Measurements from ENCODE around the gene KLF6.
"Not testable (repeated sequence)": the region's sequence is repeated elsewhere in the genome, so short reads cannot be mapped to it uniquely, and the experiment has no call there.

KLF6 gene

GRCh38 chr10:3734111-3734510 lies 50.9 kb downstream of the KLF6 start:
- Histone ChIP-seq H3K27me3 (ENCODE audit: insufficient read depth, low read length) (no peaks in the 10 kb centered on the region; the same call in 1 of the 2 replicates), H3K4me2 (ENCODE audit: low read length) (no peak overlapping the region), H3K4me1 (ENCODE audit: insufficient read depth, low read length, severe bottlenecking) (no peaks in the 10 kb centered on the region), H3K79me2 (ENCODE audit: insufficient read depth, low read length) (no peaks in the 10 kb centered on the region), H3F3A (ENCODE audit: insufficient read depth, low read length) (no peaks in the 10 kb centered on the region), H3K9me3 (ENCODE audit: low read length) (no peaks in the 10 kb centered on the region), H3K9ac (ENCODE audit: low read length) (no peak overlapping the region), H3K36me3 (ENCODE audit: insufficient read depth, low read length) (no peaks in the 10 kb centered on the region), H3K9me2 (ENCODE audit: low read depth, low read length) (no peaks in the 10 kb centered on the region), H2AFZ (ENCODE audit: low read length) (no peak overlapping the region), H4K20me1 (ENCODE audit: insufficient read depth, low read length) (no peaks in the 10 kb centered on the region), H3K4me3 (ENCODE audit: low read depth, low read length, poor library complexity, severe bottlenecking) (no peak overlapping the region), H3K27ac (ENCODE audit: low read depth, low read length, poor library complexity, severe bottlenecking) (no peak overlapping the region)
- TF ChIP-seq EZH2 (IDR thresholded peaks at IDR 0.05; ENCODE audit: borderline replicate concordance, low read length), result no peak
- no peak for TF ChIP-seq CTCF (IDR thresholded peaks at IDR 0.05; ENCODE audit: low read length)

- H3K36me3 ChIP-seq (ENCODE audit: insufficient read depth, low read length); H3K9me3 ChIP-seq (ENCODE audit: low read length); H2AFZ ChIP-seq (ENCODE audit: low read length); H3K4me2 ChIP-seq (ENCODE audit: low read length); H3K27ac ChIP-seq (ENCODE audit: low read depth, low read length, poor library complexity, severe bottlenecking); H3K4me3 ChIP-seq (ENCODE audit: low read depth, low read length, poor library complexity, severe bottlenecking); H3K79me2 ChIP-seq (ENCODE audit: insufficient read depth, low read length); H4K20me1 ChIP-seq (ENCODE audit: insufficient read depth, low read length); H3K9ac ChIP-seq (ENCODE audit: low read length); H3F3A ChIP-seq (ENCODE audit: insufficient read depth, low read length); H3K9me2 ChIP-seq (ENCODE audit: low read depth, low read length); H3K4me1 ChIP-seq (ENCODE audit: insufficient read depth, low read length, severe bottlenecking); H3K27me3 ChIP-seq (ENCODE audit: insufficient read depth, low read length): not testable (repeated sequence)
Measured at GRCh38 chr10:3732183-3732582, 52.8 kb downstream of the KLF6 start.

GRCh38 chr10:3729397-3729976 lies 55.5 kb downstream of the KLF6 start:
- no peaks in the 10 kb centered on the region for H3K36me3 ChIP-seq (ENCODE audit: insufficient read depth, low read length)
- H3K4me2 ChIP-seq (ENCODE audit: low read length), result no peak overlapping the region
- H3K27me3 ChIP-seq (ENCODE audit: insufficient read depth, low read length), result no peaks in the 10 kb centered on the region; the same call in 1 of the 2 replicates
- H3K9ac ChIP-seq (ENCODE audit: low read length), result no peak overlapping the region
- H4K20me1 ChIP-seq (ENCODE audit: insufficient read depth, low read length), result no peaks in the 10 kb centered on the region
- no peaks in the 10 kb centered on the region for H3K9me2 ChIP-seq (ENCODE audit: low read depth, low read length)
- H3F3A ChIP-seq (ENCODE audit: insufficient read depth, low read length), result no peaks in the 10 kb centered on the region
- no peak overlapping the region for H2AFZ ChIP-seq (ENCODE audit: low read length)
- no peaks in the 10 kb centered on the region for H3K79me2 ChIP-seq (ENCODE audit: insufficient read depth, low read length)
- H3K27ac ChIP-seq (ENCODE audit: low read depth, low read length, poor library complexity, severe bottlenecking), result no peak overlapping the region
- H3K9me3 ChIP-seq (ENCODE audit: low read length), result no peaks in the 10 kb centered on the region
- no peak overlapping the region for H3K4me3 ChIP-seq (ENCODE audit: low read depth, low read length, poor library complexity, severe bottlenecking)
- H3K4me1 ChIP-seq (ENCODE audit: insufficient read depth, low read length, severe bottlenecking), result no peaks in the 10 kb centered on the region
- TF ChIP-seq EZH2 (IDR thresholded peaks at IDR 0.05; ENCODE audit: borderline replicate concordance, low read length) (no peak), CTCF (IDR thresholded peaks at IDR 0.05; ENCODE audit: low read length) (no peak)

- Histone ChIP-seq H3K4me1 (ENCODE audit: insufficient read depth, low read length, severe bottlenecking) (no peaks in the 10 kb centered on the region), H3K9ac (ENCODE audit: low read length) (no peak overlapping the region)
- TF ChIP-seq CTCF (IDR thresholded peaks at IDR 0.05; ENCODE audit: low read length) (no peak), EZH2 (IDR thresholded peaks at IDR 0.05; ENCODE audit: borderline replicate concordance, low read length) (no peak)
Measured at GRCh38 chr10:3728563-3728962, 56.4 kb downstream of the KLF6 start.

More at GRCh38 chr10:3728563-3728962, 56.4 kb downstream of the KLF6 start:
- Histone ChIP-seq H3K27me3 (ENCODE audit: insufficient read depth, low read length) (no peaks in the 10 kb centered on the region; the same call in 1 of the 2 replicates), H2AFZ (ENCODE audit: low read length) (no peak overlapping the region), H3K9me3 (ENCODE audit: low read length) (no peaks in the 10 kb centered on the region), H4K20me1 (ENCODE audit: insufficient read depth, low read length) (no peaks in the 10 kb centered on the region), H3K4me2 (ENCODE audit: low read length) (no peak overlapping the region), H3K9me2 (ENCODE audit: low read depth, low read length) (no peaks in the 10 kb centered on the region), H3K4me3 (ENCODE audit: low read depth, low read length, poor library complexity, severe bottlenecking) (no peak overlapping the region), H3K36me3 (ENCODE audit: insufficient read depth, low read length) (no peaks in the 10 kb centered on the region), H3K27ac (ENCODE audit: low read depth, low read length, poor library complexity, severe bottlenecking) (no peak overlapping the region), H3K79me2 (ENCODE audit: insufficient read depth, low read length) (no peaks in the 10 kb centered on the region), H3F3A (ENCODE audit: insufficient read depth, low read length) (no peaks in the 10 kb centered on the region)

Data from OCI-LY1 (cell line).